HEK293 (cell line): Measurements from ENCODE around the gene CA9.

ENCODE experiments used
- FEZF1 ChIP-seq: fragments of 450-650 bp; formaldehyde crosslinking; IDR thresholded peaks from 2 replicates; pipeline ENCODE4 v1.5.1; 2016; ENCODE audit warnings: missing biosample characterization, missing genetic modification characterization
- GLIS2 ChIP-seq: fragments of 450-650 bp; formaldehyde crosslinking; IDR thresholded peaks from 2 replicates; pipeline ENCODE4 v1.5.1; 2016; ENCODE audit warnings: missing biosample characterization, missing genetic modification characterization
- KLF7 ChIP-seq: fragments of 450-650 bp; formaldehyde crosslinking; IDR thresholded peaks from 2 replicates; pipeline ENCODE4 v1.5.1; 2016; ENCODE audit warnings: missing biosample characterization, missing genetic modification characterization, borderline replicate concordance
- MEIS1 ChIP-seq: sonication (generic); formaldehyde crosslinking; IDR thresholded peaks from 2 replicates; pipeline ENCODE4 v1.8.1; 2022; ENCODE audit warnings: missing genetic modification reagents, mild to moderate bottlenecking, borderline replicate concordance
- WT1 ChIP-seq: fragments of 450-650 bp; formaldehyde crosslinking; IDR thresholded peaks from 2 replicates; pipeline ENCODE4 v1.5.1; 2016; ENCODE audit warnings: missing biosample characterization, missing genetic modification characterization
- ZFHX2 ChIP-seq: fragments of 450-650 bp; formaldehyde crosslinking; conservative IDR thresholded peaks from 2 replicates; pipeline ENCODE4 v1.5.1; 2016; ENCODE audit warnings: missing biosample characterization, missing genetic modification characterization
- ZNF10 ChIP-seq: fragments of 450-650 bp; formaldehyde crosslinking; IDR thresholded peaks from 2 replicates; pipeline ENCODE4 v1.5.1; 2017; ENCODE audit warnings: missing biosample characterization, missing genetic modification characterization
- ZNF274 ChIP-seq, 2 experiments: fragments of 200-500 bp in 1 of 2; fragments of 450-650 bp in 1 of 2; sonication (Bioruptor generic) in 1 of 2; formaldehyde crosslinking in 1 of 2; IDR thresholded peaks; 2 replicates each; pipeline versions ENCODE4 v1.5.1 to v1.6.1; 2014 to 2016; ENCODE audit warnings: borderline replicate concordance in 1 of 2, inconsistent platforms in 1 of 2, low read length in 1 of 2, missing biosample characterization in 1 of 2, missing genetic modification characterization in 1 of 2
- ZNF324 ChIP-seq: fragments of 450-650 bp; formaldehyde crosslinking; IDR thresholded peaks from 2 replicates; pipeline ENCODE4 v1.5.1; 2016; ENCODE audit warnings: missing biosample characterization, missing genetic modification characterization
- ZNF354C ChIP-seq: fragments of 450-650 bp; formaldehyde crosslinking; IDR thresholded peaks from 2 replicates; pipeline ENCODE4 v1.5.1; 2016; ENCODE audit warnings: missing biosample characterization, missing genetic modification characterization, low read depth, borderline replicate concordance
- ZNF366 ChIP-seq: fragments of 450-650 bp; formaldehyde crosslinking; conservative IDR thresholded peaks from 2 replicates; pipeline ENCODE4 v1.5.1; 2016; ENCODE audit warnings: missing biosample characterization, missing genetic modification characterization
- ZNF391 ChIP-seq: fragments of 450-650 bp; formaldehyde crosslinking; IDR thresholded peaks from 2 replicates; pipeline ENCODE4 v1.5.1; 2016; ENCODE audit warnings: low read depth, missing biosample characterization, missing genetic modification characterization, borderline replicate concordance
- ZNF416 ChIP-seq: fragments of 450-650 bp; formaldehyde crosslinking; IDR thresholded peaks from 2 replicates; pipeline ENCODE4 v1.5.1; 2016; ENCODE audit warnings: missing biosample characterization, missing genetic modification characterization
- ZNF514 ChIP-seq: fragments of 450-650 bp; formaldehyde crosslinking; IDR thresholded peaks from 2 replicates; pipeline ENCODE4 v1.5.1; 2016; ENCODE audit warnings: missing biosample characterization, missing genetic modification characterization
- ZNF600 ChIP-seq: fragments of 450-650 bp; formaldehyde crosslinking; IDR thresholded peaks from 2 replicates; pipeline ENCODE4 v1.5.1; 2016; ENCODE audit warnings: missing biosample characterization, missing genetic modification characterization
- ZNF785 ChIP-seq: fragments of 450-650 bp; formaldehyde crosslinking; IDR thresholded peaks from 2 replicates; pipeline ENCODE4 v1.5.1; 2016; ENCODE audit warnings: missing biosample characterization, missing genetic modification characterization
- TF ChIP-seq, protein P1 (sequence below): fragments of 450-650 bp; formaldehyde crosslinking; IDR thresholded peaks from 2 replicates; pipeline ENCODE4 v1.5.1; 2016; ENCODE audit warnings: missing biosample characterization, missing genetic modification characterization
- TF ChIP-seq, protein P2 (sequence below): fragments of 450-650 bp; formaldehyde crosslinking; IDR thresholded peaks from 2 replicates; pipeline ENCODE4 v1.5.1; 2016; ENCODE audit warnings: missing biosample characterization, missing genetic modification characterization
- TF ChIP-seq, protein P3 (sequence below): fragments of 450-650 bp; formaldehyde crosslinking; conservative IDR thresholded peaks from 2 replicates; pipeline ENCODE4 v1.5.1; 2016; ENCODE audit warnings: low read depth, missing biosample characterization, missing genetic modification characterization
- TF ChIP-seq, protein P4 (sequence below): fragments of 450-650 bp; formaldehyde crosslinking; IDR thresholded peaks from 2 replicates; pipeline ENCODE4 v1.5.1; 2016; ENCODE audit warnings: missing biosample characterization, missing genetic modification characterization
- TF ChIP-seq, protein P5 (sequence below): fragments of 450-650 bp; formaldehyde crosslinking; IDR thresholded peaks from 2 replicates; pipeline ENCODE4 v1.5.1; 2016; ENCODE audit warnings: missing biosample characterization, missing genetic modification characterization
- TF ChIP-seq, protein P6 (sequence below): fragments of 450-650 bp; formaldehyde crosslinking; conservative IDR thresholded peaks from 2 replicates; pipeline ENCODE4 v1.5.1; 2016; ENCODE audit warnings: low read depth, missing biosample characterization, missing genetic modification characterization

The CA9 gene

DNA sequence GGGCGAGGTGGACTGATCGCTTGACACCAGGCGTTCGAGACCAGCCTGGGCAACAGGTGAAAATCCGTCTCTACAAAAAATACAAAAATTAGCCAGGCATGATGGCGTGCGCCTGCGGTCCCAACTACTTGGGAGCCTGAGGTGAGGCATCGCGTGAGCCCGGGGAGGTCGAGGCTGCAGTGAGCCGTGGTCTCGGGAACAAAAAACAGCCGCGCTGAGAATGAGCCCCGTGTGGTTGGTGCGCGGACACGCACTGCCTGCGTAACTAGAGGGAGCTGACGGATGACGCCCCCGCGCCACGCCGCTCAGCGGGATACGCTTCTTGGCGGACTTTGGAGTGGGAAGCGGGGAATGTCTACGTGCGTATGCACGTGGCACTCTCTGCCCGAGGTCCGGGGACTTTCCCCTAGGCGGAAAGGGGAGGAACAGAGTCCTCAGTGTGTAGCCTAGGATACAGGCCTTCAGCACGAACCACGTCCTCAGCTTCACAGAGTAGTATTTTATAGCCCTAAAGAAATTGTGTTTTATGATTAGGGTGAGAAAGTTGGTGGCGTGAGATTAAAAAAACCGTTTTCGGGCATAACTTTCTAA, 16.1 kb upstream of the CA9 start, which contains the start of gene RMRP (continued):
- TF ChIP-seq ZNF600 (tag by site-specific recombination) (peak; percentile 94), ZNF274 (IDR thresholded peaks at IDR 0.05; ENCODE audit: low read length) (no peak), ZNF274 (tag by site-specific recombination; IDR thresholded peaks at IDR 0.05; ENCODE audit: borderline replicate concordance) (no peak), ZNF10 (tag by site-specific recombination) (0 out of 2 replicates have a peak, but pooled peaks have one; percentile 62), MEIS1 (CRISPR knock-in tag) (no peak), ZNF324 (peak; percentile 84), KLF7 (tag by site-specific recombination) (peak; percentile 90; the same call in 1 of the 2 replicates), ZNF785 (tag by site-specific recombination) (peak; percentile 73; the same call in 1 of the 2 replicates), WT1 (tag by site-specific recombination) (peak; percentile 51), FEZF1 (tag by site-specific recombination) (no peak; the same call in 1 of the 2 replicates), ZNF514 (tag by site-specific recombination) (no peak), ZNF366 (tag by site-specific recombination) (peak; percentile 54; the same call in 1 of the 2 replicates), ZNF416 (tag by site-specific recombination) (no peak), ZNF354C (tag by site-specific recombination) (no peak), ZNF391 (peak; percentile 95), ZFHX2 (tag by site-specific recombination) (peak; percentile 88), GLIS2 (tag by site-specific recombination) (peak; percentile 97)
- TF ChIP-seq, protein P1, sequence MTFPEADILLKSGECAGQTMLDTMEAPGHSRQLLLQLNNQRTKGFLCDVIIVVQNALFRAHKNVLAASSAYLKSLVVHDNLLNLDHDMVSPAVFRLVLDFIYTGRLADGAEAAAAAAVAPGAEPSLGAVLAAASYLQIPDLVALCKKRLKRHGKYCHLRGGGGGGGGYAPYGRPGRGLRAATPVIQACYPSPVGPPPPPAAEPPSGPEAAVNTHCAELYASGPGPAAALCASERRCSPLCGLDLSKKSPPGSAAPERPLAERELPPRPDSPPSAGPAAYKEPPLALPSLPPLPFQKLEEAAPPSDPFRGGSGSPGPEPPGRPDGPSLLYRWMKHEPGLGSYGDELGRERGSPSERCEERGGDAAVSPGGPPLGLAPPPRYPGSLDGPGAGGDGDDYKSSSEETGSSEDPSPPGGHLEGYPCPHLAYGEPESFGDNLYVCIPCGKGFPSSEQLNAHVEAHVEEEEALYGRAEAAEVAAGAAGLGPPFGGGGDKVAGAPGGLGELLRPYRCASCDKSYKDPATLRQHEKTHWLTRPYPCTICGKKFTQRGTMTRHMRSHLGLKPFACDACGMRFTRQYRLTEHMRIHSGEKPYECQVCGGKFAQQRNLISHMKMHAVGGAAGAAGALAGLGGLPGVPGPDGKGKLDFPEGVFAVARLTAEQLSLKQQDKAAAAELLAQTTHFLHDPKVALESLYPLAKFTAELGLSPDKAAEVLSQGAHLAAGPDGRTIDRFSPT = peak; percentile 86
- TF ChIP-seq, protein P2, sequence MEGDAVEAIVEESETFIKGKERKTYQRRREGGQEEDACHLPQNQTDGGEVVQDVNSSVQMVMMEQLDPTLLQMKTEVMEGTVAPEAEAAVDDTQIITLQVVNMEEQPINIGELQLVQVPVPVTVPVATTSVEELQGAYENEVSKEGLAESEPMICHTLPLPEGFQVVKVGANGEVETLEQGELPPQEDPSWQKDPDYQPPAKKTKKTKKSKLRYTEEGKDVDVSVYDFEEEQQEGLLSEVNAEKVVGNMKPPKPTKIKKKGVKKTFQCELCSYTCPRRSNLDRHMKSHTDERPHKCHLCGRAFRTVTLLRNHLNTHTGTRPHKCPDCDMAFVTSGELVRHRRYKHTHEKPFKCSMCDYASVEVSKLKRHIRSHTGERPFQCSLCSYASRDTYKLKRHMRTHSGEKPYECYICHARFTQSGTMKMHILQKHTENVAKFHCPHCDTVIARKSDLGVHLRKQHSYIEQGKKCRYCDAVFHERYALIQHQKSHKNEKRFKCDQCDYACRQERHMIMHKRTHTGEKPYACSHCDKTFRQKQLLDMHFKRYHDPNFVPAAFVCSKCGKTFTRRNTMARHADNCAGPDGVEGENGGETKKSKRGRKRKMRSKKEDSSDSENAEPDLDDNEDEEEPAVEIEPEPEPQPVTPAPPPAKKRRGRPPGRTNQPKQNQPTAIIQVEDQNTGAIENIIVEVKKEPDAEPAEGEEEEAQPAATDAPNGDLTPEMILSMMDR (tag by site-specific recombination) = peak; percentile 89
- TF ChIP-seq, protein P3, sequence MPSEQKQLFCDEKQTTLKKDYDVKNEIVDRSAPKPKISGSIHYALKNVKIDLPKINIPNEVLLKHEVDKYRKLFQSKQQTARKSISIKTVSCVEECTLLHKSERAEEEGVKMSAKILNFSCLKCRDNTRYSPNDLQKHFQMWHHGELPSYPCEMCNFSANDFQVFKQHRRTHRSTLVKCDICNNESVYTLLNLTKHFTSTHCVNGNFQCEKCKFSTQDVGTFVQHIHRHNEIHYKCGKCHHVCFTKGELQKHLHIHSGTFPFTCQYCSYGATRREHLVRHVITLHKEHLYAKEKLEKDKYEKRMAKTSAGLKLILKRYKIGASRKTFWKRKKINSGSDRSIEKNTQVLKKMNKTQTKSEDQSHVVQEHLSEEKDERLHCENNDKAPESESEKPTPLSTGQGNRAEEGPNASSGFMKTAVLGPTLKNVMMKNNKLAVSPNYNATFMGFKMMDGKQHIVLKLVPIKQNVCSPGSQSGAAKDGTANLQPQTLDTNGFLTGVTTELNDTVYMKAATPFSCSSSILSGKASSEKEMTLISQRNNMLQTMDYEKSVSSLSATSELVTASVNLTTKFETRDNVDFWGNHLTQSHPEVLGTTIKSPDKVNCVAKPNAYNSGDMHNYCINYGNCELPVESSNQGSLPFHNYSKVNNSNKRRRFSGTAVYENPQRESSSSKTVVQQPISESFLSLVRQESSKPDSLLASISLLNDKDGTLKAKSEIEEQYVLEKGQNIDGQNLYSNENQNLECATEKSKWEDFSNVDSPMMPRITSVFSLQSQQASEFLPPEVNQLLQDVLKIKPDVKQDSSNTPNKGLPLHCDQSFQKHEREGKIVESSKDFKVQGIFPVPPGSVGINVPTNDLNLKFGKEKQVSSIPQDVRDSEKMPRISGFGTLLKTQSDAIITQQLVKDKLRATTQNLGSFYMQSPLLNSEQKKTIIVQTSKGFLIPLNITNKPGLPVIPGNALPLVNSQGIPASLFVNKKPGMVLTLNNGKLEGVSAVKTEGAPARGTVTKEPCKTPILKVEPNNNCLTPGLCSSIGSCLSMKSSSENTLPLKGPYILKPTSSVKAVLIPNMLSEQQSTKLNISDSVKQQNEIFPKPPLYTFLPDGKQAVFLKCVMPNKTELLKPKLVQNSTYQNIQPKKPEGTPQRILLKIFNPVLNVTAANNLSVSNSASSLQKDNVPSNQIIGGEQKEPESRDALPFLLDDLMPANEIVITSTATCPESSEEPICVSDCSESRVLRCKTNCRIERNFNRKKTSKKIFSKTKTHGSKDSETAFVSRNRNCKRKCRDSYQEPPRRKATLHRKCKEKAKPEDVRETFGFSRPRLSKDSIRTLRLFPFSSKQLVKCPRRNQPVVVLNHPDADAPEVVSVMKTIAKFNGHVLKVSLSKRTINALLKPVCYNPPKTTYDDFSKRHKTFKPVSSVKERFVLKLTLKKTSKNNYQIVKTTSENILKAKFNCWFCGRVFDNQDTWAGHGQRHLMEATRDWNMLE = no peak
- TF ChIP-seq, protein P4, sequence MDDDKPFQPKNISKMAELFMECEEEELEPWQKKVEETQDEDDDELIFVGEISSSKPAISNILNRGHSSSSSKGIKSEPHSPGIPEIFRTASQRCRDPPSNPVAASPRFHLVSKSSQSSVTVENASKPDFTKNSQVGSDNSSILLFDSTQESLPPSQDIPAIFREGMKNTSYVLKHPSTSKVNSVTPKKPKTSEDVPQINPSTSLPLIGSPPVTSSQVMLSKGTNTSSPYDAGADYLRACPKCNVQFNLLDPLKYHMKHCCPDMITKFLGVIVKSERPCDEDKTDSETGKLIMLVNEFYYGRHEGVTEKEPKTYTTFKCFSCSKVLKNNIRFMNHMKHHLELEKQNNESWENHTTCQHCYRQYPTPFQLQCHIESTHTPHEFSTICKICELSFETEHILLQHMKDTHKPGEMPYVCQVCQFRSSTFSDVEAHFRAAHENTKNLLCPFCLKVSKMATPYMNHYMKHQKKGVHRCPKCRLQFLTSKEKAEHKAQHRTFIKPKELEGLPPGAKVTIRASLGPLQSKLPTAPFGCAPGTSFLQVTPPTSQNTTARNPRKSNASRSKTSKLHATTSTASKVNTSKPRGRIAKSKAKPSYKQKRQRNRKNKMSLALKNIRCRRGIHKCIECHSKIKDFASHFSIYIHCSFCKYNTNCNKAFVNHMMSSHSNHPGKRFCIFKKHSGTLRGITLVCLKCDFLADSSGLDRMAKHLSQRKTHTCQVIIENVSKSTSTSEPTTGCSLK (tag by site-specific recombination) = no peak
- TF ChIP-seq, protein P5, sequence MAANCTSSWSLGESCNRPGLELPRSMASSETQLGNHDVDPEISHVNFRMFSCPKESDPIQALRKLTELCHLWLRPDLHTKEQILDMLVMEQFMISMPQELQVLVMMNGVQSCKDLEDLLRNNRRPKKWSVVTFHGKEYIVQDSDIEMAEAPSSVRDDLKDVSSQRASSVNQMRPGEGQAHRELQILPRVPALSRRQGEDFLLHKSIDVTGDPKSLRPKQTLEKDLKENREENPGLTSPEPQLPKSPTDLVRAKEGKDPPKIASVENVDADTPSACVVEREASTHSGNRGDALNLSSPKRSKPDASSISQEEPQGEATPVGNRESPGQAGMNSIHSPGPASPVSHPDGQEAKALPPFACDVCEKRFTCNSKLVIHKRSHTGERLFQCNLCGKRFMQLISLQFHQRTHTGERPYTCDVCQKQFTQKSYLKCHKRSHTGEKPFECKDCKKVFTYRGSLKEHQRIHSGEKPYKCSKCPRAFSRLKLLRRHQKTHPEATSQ = peak; percentile 93
- TF ChIP-seq, protein P6, sequence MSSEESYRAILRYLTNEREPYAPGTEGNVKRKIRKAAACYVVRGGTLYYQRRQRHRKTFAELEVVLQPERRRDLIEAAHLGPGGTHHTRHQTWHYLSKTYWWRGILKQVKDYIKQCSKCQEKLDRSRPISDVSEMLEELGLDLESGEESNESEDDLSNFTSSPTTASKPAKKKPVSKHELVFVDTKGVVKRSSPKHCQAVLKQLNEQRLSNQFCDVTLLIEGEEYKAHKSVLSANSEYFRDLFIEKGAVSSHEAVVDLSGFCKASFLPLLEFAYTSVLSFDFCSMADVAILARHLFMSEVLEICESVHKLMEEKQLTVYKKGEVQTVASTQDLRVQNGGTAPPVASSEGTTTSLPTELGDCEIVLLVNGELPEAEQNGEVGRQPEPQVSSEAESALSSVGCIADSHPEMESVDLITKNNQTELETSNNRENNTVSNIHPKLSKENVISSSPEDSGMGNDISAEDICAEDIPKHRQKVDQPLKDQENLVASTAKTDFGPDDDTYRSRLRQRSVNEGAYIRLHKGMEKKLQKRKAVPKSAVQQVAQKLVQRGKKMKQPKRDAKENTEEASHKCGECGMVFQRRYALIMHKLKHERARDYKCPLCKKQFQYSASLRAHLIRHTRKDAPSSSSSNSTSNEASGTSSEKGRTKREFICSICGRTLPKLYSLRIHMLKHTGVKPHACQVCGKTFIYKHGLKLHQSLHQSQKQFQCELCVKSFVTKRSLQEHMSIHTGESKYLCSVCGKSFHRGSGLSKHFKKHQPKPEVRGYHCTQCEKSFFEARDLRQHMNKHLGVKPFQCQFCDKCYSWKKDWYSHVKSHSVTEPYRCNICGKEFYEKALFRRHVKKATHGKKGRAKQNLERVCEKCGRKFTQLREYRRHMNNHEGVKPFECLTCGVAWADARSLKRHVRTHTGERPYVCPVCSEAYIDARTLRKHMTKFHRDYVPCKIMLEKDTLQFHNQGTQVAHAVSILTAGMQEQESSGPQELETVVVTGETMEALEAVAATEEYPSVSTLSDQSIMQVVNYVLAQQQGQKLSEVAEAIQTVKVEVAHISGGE (tag by site-specific recombination) = peak; percentile 63
